OCI-LY1 (cell line): Measurements from ENCODE around the gene SYT1.

Experiments
- H2AFZ ChIP-seq: fragments of 200-600 bp; sonication (generic), shearing (Covaris generic); 2 replicates; pipeline ENCODE4 v1.6.0; 2014; ENCODE audit warnings: antibody characterized with exemption, mild to moderate bottlenecking, low read length
- H3F3A ChIP-seq: fragments of 200-600 bp; sonication (generic), shearing (Covaris generic); 2 replicates; pipeline ENCODE4 v1.6.0; 2014; ENCODE audit warnings: mild to moderate bottlenecking, antibody characterized with exemption, low read length, moderate library complexity; ENCODE audit not compliant: insufficient read depth
- H3K27ac ChIP-seq: fragments of 200-600 bp; sonication (generic); 2 replicates; pipeline ENCODE4 v1.5.1; 2014; ENCODE audit warnings: low read length, mixed run types, mild to moderate bottlenecking, low read depth; ENCODE audit not compliant: poor library complexity, severe bottlenecking
- H3K27me3 ChIP-seq: fragments of 200-600 bp; sonication (generic); 2 replicates; pipeline ENCODE4 v1.6.0; 2014; ENCODE audit warnings: antibody characterized with exemption, mild to moderate bottlenecking, low read length, moderate library complexity; ENCODE audit not compliant: insufficient read depth
- H3K36me3 ChIP-seq: fragments of 200-600 bp; sonication (generic); 2 replicates; pipeline ENCODE4 v1.6.1; 2014; ENCODE audit warnings: mild to moderate bottlenecking, antibody characterized with exemption, low read length, moderate library complexity, mixed read lengths; ENCODE audit not compliant: insufficient read depth
- H3K4me1 ChIP-seq: fragments of 200-600 bp; sonication (generic); 2 replicates; pipeline ENCODE4 v1.5.1; 2014; ENCODE audit warnings: mild to moderate bottlenecking, low read length, moderate library complexity; ENCODE audit not compliant: insufficient read depth, severe bottlenecking
- H3K4me2 ChIP-seq: fragments of 200-600 bp; sonication (generic), shearing (Covaris generic); 2 replicates; pipeline ENCODE4 v1.6.1; 2014; ENCODE audit warnings: low read length
- H3K4me3 ChIP-seq: fragments of 200-600 bp; sonication (generic); 2 replicates; pipeline ENCODE4 v1.5.1; 2014; ENCODE audit warnings: low read length, low read depth, mild to moderate bottlenecking, mixed read lengths; ENCODE audit not compliant: poor library complexity, severe bottlenecking
- H3K79me2 ChIP-seq: fragments of 200-600 bp; shearing (Covaris generic); 2 replicates; pipeline ENCODE4 v1.6.1; 2016; ENCODE audit warnings: mixed run types, low read length, mixed read lengths; ENCODE audit not compliant: insufficient read depth
- H3K9ac ChIP-seq: fragments of 200-600 bp; sonication (generic), shearing (Covaris generic); 2 replicates; pipeline ENCODE4 v1.6.1; 2014; ENCODE audit warnings: mild to moderate bottlenecking, low read length, mixed read lengths
- H3K9me2 ChIP-seq: fragments of 200-600 bp; sonication (generic), shearing (Covaris generic); 2 replicates; pipeline ENCODE4 v1.6.1; 2014; ENCODE audit warnings: low read depth, mild to moderate bottlenecking, low read length, mixed read lengths
- H3K9me3 ChIP-seq: fragments of 200-600 bp; shearing (Covaris generic); 2 replicates; pipeline ENCODE4 v1.6.1; 2014; ENCODE audit warnings: low read length, mixed read lengths
- H4K20me1 ChIP-seq: fragments of 200-600 bp; sonication (generic), shearing (Covaris generic); 2 replicates; pipeline ENCODE4 v1.6.0; 2016; ENCODE audit warnings: mild to moderate bottlenecking, low read length; ENCODE audit not compliant: insufficient read depth
- EZH2 ChIP-seq: fragments of 200-600 bp; sonication (generic), shearing (Covaris generic); IDR thresholded peaks from 2 replicates; pipeline ENCODE4 v1.8.0; 2017; ENCODE audit warnings: borderline replicate concordance, mixed run types, mild to moderate bottlenecking, antibody characterized with exemption, low read length, moderate library complexity, mixed read lengths
- TF ChIP-seq, protein P1 (sequence below): fragments of 200-600 bp; sonication (generic), shearing (Covaris generic); IDR thresholded peaks from 2 replicates; pipeline ENCODE4 v1.5.1; 2017; ENCODE audit warnings: mild to moderate bottlenecking, antibody characterized with exemption, low read length, moderate library complexity, mixed read lengths

The SYT1 gene

DNA sequence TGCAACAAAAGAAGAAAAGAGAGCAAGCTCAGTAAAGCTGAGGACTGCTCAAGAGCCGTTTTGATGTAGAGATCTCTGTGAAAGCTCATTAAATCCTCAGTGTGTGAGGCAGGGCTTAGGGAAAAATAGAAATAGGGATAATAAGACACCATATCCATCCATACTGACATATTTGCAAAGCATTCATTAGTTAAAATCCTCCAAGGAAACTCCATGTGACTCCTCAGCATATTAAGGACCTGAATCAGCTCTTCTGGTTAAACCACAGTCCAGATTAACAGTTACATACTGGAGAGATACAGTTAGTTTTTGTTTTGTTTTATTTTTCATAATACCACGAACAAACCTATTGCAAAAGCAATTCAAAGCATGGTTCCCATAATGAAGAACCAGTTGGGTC, 538.0 kb downstream of the SYT1 start:
- H3K4me3 ChIP-seq: no peak overlapping the region
- H3K4me2 ChIP-seq: no peak overlapping the region
- H3K79me2 ChIP-seq: no peaks in the 10 kb centered on the region
- TF ChIP-seq, protein P1, sequence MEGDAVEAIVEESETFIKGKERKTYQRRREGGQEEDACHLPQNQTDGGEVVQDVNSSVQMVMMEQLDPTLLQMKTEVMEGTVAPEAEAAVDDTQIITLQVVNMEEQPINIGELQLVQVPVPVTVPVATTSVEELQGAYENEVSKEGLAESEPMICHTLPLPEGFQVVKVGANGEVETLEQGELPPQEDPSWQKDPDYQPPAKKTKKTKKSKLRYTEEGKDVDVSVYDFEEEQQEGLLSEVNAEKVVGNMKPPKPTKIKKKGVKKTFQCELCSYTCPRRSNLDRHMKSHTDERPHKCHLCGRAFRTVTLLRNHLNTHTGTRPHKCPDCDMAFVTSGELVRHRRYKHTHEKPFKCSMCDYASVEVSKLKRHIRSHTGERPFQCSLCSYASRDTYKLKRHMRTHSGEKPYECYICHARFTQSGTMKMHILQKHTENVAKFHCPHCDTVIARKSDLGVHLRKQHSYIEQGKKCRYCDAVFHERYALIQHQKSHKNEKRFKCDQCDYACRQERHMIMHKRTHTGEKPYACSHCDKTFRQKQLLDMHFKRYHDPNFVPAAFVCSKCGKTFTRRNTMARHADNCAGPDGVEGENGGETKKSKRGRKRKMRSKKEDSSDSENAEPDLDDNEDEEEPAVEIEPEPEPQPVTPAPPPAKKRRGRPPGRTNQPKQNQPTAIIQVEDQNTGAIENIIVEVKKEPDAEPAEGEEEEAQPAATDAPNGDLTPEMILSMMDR: no peak
- TF ChIP-seq EZH2: no peak
- H3K36me3 ChIP-seq: no peaks in the 10 kb centered on the region
- no peaks in the 10 kb centered on the region for H3F3A ChIP-seq
- no peaks in the 10 kb centered on the region for H4K20me1 ChIP-seq
- no peaks in the 10 kb centered on the region for H3K4me1 ChIP-seq
- H3K27ac ChIP-seq: no peak overlapping the region
- no peaks in the 10 kb centered on the region for H3K9me2 ChIP-seq
- H3K9me3 ChIP-seq: no peaks in the 10 kb centered on the region
- no peak overlapping the region for H2AFZ ChIP-seq
- no peaks in the 10 kb centered on the region for H3K27me3 ChIP-seq
- H3K9ac ChIP-seq: no peak overlapping the region

GRCh38 chr12:79406993-79407392, 542.4 kb downstream of the SYT1 start:
- TF ChIP-seq EZH2: no peak
- TF ChIP-seq, protein P1: no peak
- H3K4me2 ChIP-seq: no peak overlapping the region
- H3F3A ChIP-seq: no peaks in the 10 kb centered on the region

DNA sequence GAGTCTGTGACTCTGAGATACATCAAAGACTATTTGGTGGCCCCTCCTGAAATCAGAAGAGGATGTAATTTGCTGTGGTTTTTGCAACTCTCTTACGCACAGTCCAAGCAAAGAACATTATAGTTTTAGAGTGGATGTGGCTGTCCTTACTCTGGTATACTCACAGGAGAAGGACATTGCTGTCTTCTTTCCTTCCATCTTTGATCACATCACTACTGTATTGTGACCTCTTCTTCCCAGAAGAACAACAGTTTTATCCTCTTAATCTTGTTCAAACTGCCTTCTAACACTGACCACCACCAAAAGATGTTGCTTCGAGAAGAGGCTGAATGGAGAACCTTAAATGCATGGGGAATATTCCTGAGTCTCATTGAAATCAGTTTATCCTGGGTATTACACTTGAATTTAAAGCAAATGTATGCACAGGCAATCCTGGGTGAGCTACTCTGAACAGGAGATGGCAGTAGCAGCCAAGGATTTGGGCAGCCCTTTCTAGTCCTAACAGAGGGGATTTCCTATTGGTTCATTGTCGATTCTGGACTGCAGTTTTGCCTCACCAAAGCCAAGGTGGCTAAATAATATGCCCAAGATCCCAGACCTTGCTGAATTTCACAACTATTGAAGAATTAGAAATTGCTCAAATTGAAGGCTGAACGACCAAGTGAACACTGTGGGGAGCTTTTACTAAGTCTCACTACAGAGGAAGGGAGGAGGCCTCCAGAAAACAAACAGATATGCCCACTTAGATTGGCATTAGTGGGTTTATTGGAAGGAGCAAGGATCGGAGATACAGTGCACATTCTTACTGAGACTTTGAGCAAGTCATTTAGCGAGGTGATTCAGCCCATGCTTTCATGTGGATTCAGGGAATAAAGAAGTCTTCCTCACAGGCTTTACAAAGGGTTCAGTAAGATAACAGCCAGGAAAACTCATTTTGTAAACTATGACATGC, 543.4 kb downstream of the SYT1 start:
- Histone ChIP-seq H3F3A (no peaks in the 10 kb centered on the region), H3K4me3 (no peak overlapping the region), H3K4me1 (no peaks in the 10 kb centered on the region), H3K79me2 (no peaks in the 10 kb centered on the region), H3K27me3 (no peaks in the 10 kb centered on the region), H3K9me2 (no peaks in the 10 kb centered on the region), H4K20me1 (no peaks in the 10 kb centered on the region), H3K9me3 (no peaks in the 10 kb centered on the region), H3K36me3 (no peaks in the 10 kb centered on the region), H3K4me2 (no peak overlapping the region), H3K9ac (no peak overlapping the region), H2AFZ (no peak overlapping the region), H3K27ac (no peak overlapping the region)
- no peak for TF ChIP-seq EZH2
- TF ChIP-seq, protein P1: peak; percentile 64

More at GRCh38 chr12:79406993-79407392, 542.4 kb downstream of the SYT1 start:
- no peaks in the 10 kb centered on the region for H3K9me2 ChIP-seq
- H3K79me2 ChIP-seq: no peaks in the 10 kb centered on the region
- H3K9ac ChIP-seq: no peak overlapping the region
- H3K36me3 ChIP-seq: no peaks in the 10 kb centered on the region
- no peaks in the 10 kb centered on the region for H3K9me3 ChIP-seq
- no peak overlapping the region for H2AFZ ChIP-seq
- no peak overlapping the region for H3K27ac ChIP-seq
- H3K4me1 ChIP-seq: no peaks in the 10 kb centered on the region
- H3K27me3 ChIP-seq: no peaks in the 10 kb centered on the region
- H3K4me3 ChIP-seq: no peak overlapping the region
- H4K20me1 ChIP-seq: no peaks in the 10 kb centered on the region
